IMR-90 (cell line): ENCODE results near the gene ILDR2. TPM values are rescaled to one million over a fixed set of nuclear protein-coding genes. Genes with fewer than 3 reads are reported as not detected.

Experiments
- ATAC-seq: fragments of 200-7000 bp; cut with Tn5 transposase; 2 replicates; pipeline ENCODE4 v1.9.1; 2020; ENCODE audit warnings: low read depth, mild to moderate bottlenecking, moderate library complexity
- BruUV-seq: library from RNA; stranded (reverse); fragments of 400-500 nt; replicated peaks from 2 replicates; lab custom pipeline; 2021; lab: Mats Ljungman, UMichigan
- CTCF ChIA-PET: fragments of 300-600 bp; formaldehyde crosslinking; extraction: SDS; loops from one replicate; lab custom pipeline; 2021; ENCODE audit warnings: antibody characterized with exemption; lab: Yijun Ruan, JAX
- POLR2A ChIA-PET: fragments of 300-600 bp; sonication (Branson Sonifier 250); formaldehyde crosslinking; loops from one replicate; lab custom pipeline; 2022; ENCODE audit warnings: antibody characterized with exemption; ENCODE audit not compliant: unreplicated experiment; lab: Charles Lee
- DNase-seq: peaks from one replicate; pipeline ENCODE4 v3.0.0; 2013
- H2AFZ ChIP-seq: replicated peaks from 2 replicates; pipeline ENCODE3; 2013; ENCODE audit warnings: low read length, mild to moderate bottlenecking; ENCODE audit not compliant: poor library complexity
- H2AK5ac ChIP-seq: 2 replicates; pipeline ENCODE4 v1.6.1; 2013; ENCODE audit warnings: low read depth, low read length, inconsistent platforms
- H2AK9ac ChIP-seq: replicated peaks from 2 replicates; pipeline ENCODE3; 2013; ENCODE audit warnings: mild to moderate bottlenecking, low read depth, low read length, moderate library complexity; ENCODE audit not compliant: poor library complexity
- H2BK120ac ChIP-seq: 2 replicates; pipeline ENCODE4 v1.6.1; 2013; ENCODE audit warnings: low read depth, low read length, inconsistent platforms
- H2BK15ac ChIP-seq: 3 replicates; pipeline ENCODE4 v1.6.1; 2013; ENCODE audit warnings: low read depth, low read length, inconsistent platforms
- H2BK20ac ChIP-seq: 2 replicates; pipeline ENCODE4 v1.6.1; 2013; ENCODE audit warnings: low read depth, mild to moderate bottlenecking, inconsistent platforms, low read length, moderate library complexity
- H2BK5ac ChIP-seq: 2 replicates; pipeline ENCODE4 v1.6.1; 2013; ENCODE audit warnings: mild to moderate bottlenecking, low read depth, low read length, inconsistent platforms; ENCODE audit not compliant: poor library complexity, severe bottlenecking
- H3K14ac ChIP-seq: replicated peaks from 2 replicates; pipeline ENCODE4 v1.6.1; 2013; ENCODE audit warnings: low read depth, low read length, inconsistent platforms
- H3K18ac ChIP-seq: 2 replicates; pipeline ENCODE4 v1.6.1; 2013; ENCODE audit warnings: low read depth, low read length, control low read depth
- H3K23ac ChIP-seq: 2 replicates; pipeline ENCODE4 v1.6.1; 2013; ENCODE audit warnings: low read depth, low read length, inconsistent platforms
- H3K27ac ChIP-seq: 2 replicates; pipeline ENCODE4 v1.5.1; 2013; ENCODE audit warnings: mild to moderate bottlenecking, control low read depth, low read length; ENCODE audit not compliant: insufficient read depth
- H3K27me3 ChIP-seq: 2 replicates; pipeline ENCODE4 v1.6.1; 2013; ENCODE audit warnings: low read length; ENCODE audit not compliant: control insufficient read depth, insufficient read depth
- H3K36me3 ChIP-seq: 2 replicates; pipeline ENCODE4 v1.6.1; 2013; ENCODE audit warnings: low read length, mixed read lengths; ENCODE audit not compliant: control insufficient read depth, insufficient read depth
- H3K4ac ChIP-seq: 2 replicates; pipeline ENCODE4 v1.6.1; 2013; ENCODE audit warnings: low read depth, low read length, inconsistent platforms
- H3K4me1 ChIP-seq: 2 replicates; pipeline ENCODE4 v1.6.1; 2013; ENCODE audit warnings: low read length, mixed read lengths; ENCODE audit not compliant: control insufficient read depth, insufficient read depth
- H3K4me2 ChIP-seq: 2 replicates; pipeline ENCODE4 v1.6.1; 2013; ENCODE audit warnings: low read depth, mild to moderate bottlenecking, control low read depth, low read length, moderate library complexity
- H3K4me3 ChIP-seq: 2 replicates; pipeline ENCODE4 v1.5.1; 2013; ENCODE audit warnings: low read depth, mild to moderate bottlenecking, control low read depth, low read length, moderate library complexity; ENCODE audit not compliant: insufficient read depth
- H3K56ac ChIP-seq: 2 replicates; pipeline ENCODE4 v1.6.1; 2013; ENCODE audit warnings: low read length, inconsistent platforms; ENCODE audit not compliant: insufficient read depth; ENCODE audit errors: extremely low read depth
- H3K79me1 ChIP-seq, 2 experiments: 2 replicates each; pipeline ENCODE4 v1.6.1; 2013; ENCODE audit warnings: low read length in 2 of 2, inconsistent platforms in 1 of 2, low read depth in 1 of 2
- H3K9ac ChIP-seq: 2 replicates; pipeline ENCODE4 v1.6.1; 2013; ENCODE audit warnings: low read depth, low read length, control low read depth
- H3K9me1 ChIP-seq: 2 replicates; pipeline ENCODE4 v1.6.1; 2013; ENCODE audit warnings: low read length, inconsistent platforms; ENCODE audit not compliant: insufficient read depth
- H3K9me3 ChIP-seq: 2 replicates; pipeline ENCODE4 v1.6.1; 2013; ENCODE audit warnings: low read length; ENCODE audit not compliant: control insufficient read depth, insufficient read depth
- H4K20me1 ChIP-seq: 2 replicates; pipeline ENCODE4 v1.6.1; 2013; ENCODE audit warnings: low read length, inconsistent platforms; ENCODE audit not compliant: insufficient read depth
- H4K5ac ChIP-seq: 2 replicates; pipeline ENCODE4 v1.6.1; 2013; ENCODE audit warnings: mild to moderate bottlenecking, low read depth, low read length, control low read depth
- H4K8ac ChIP-seq, 2 experiments: 2 replicates each; pipeline ENCODE4 v1.6.1; 2013; ENCODE audit warnings: low read depth in 2 of 2, low read length in 2 of 2, control low read depth in 1 of 2, inconsistent platforms in 1 of 2
- H4K91ac ChIP-seq: 2 replicates; pipeline ENCODE4 v1.6.1; 2013; ENCODE audit warnings: low read depth, low read length, inconsistent platforms; ENCODE audit not compliant: insufficient read depth
- BHLHE40 ChIP-seq: fragments of 150-350 bp; IDR thresholded peaks from 2 replicates; pipeline ENCODE4 v1.6.1; 2016; ENCODE audit warnings: mild to moderate bottlenecking, low read depth, low read length
- CEBPB ChIP-seq: IDR thresholded peaks from 2 replicates; pipeline ENCODE4 v1.6.1; 2012; ENCODE audit warnings: low read depth, low read length, improper control_type of control experiment
- CHD1 ChIP-seq: IDR thresholded peaks from 2 replicates; pipeline ENCODE4 v1.6.1; 2012; ENCODE audit warnings: low read depth, low read length, improper control_type of control experiment
- CTCF ChIP-seq: conservative IDR thresholded peaks from 2 replicates; pipeline ENCODE4 v1.5.1; 2012; ENCODE audit warnings: mild to moderate bottlenecking, low read depth, low read length, improper control_type of control experiment
- FOS ChIP-seq: fragments of 150-350 bp; IDR thresholded peaks from 2 replicates; pipeline ENCODE4 v1.6.1; 2016; ENCODE audit warnings: low read depth, low read length
- MAFK ChIP-seq: IDR thresholded peaks from 2 replicates; pipeline ENCODE4 v1.6.1; 2012; ENCODE audit warnings: low read depth, low read length, improper control_type of control experiment
- MXI1 ChIP-seq: IDR thresholded peaks from 2 replicates; pipeline ENCODE4 v1.6.1; 2012; ENCODE audit warnings: low read depth, mild to moderate bottlenecking, low read length, moderate library complexity, borderline replicate concordance
- NFE2L2 ChIP-seq: fragments of 150-350 bp; IDR thresholded peaks from 2 replicates; pipeline ENCODE4 v1.6.1; 2016; ENCODE audit warnings: low read depth, mild to moderate bottlenecking, low read length
- POLR2A ChIP-seq: IDR thresholded peaks from 2 replicates; pipeline ENCODE4 v1.6.1; 2012; ENCODE audit warnings: mild to moderate bottlenecking, low read depth, low read length
- RAD21 ChIP-seq: IDR thresholded peaks from 2 replicates; pipeline ENCODE4 v1.6.1; 2012; ENCODE audit warnings: low read length, improper control_type of control experiment
- RCOR1 ChIP-seq: IDR thresholded peaks from 2 replicates; pipeline ENCODE4 v1.6.1; 2012; ENCODE audit warnings: mild to moderate bottlenecking, low read length, improper control_type of control experiment; ENCODE audit not compliant: insufficient replicate concordance
- RFX5 ChIP-seq: IDR thresholded peaks from 2 replicates; pipeline ENCODE4 v1.8.0; 2012; ENCODE audit warnings: low read depth, mild to moderate bottlenecking, low read length, moderate library complexity
- SMC3 ChIP-seq: fragments of 150-350 bp; IDR thresholded peaks from 2 replicates; pipeline ENCODE4 v1.6.1; 2016; ENCODE audit warnings: low read depth, mild to moderate bottlenecking, antibody characterized with exemption, low read length, moderate library complexity
- WGBS, 2 experiments: methylation state at CpG; one replicate each; pipeline versions ENCODE4 v1.1.5 to v1.1.7; 2013; ENCODE audit warnings: missing lambda C conversion rate in 2 of 2; ENCODE audit not compliant: insufficient read length in 1 of 2; ENCODE audit errors: extremely low coverage in 2 of 2; 5-methylcytosine and 5-hydroxymethylcytosine counted together
- dilution Hi-C: fragments of 300-500 bp; cut with HindIII; formaldehyde crosslinking; loops from one replicate; pipeline ENCODE4 v1.14.3; 2018; ENCODE audit warnings: low sequenced_read_pairs; ENCODE audit not compliant: unreplicated experiment
- in situ Hi-C: fragments of 300-500 bp; cut with MboI; formaldehyde crosslinking; loops from 3 replicates; pipeline ENCODE4 v1.14.3; 2019; ENCODE audit warnings: low sequenced_read_pairs, inconsistent platforms, mixed read lengths
- intact Hi-C: fragments of 100-400 bp; cut with micrococcal nuclease; formaldehyde crosslinking; loops from 2 replicates; pipeline ENCODE4 v1.10.0; 2022
- polyA plus RNA-seq, 3 experiments: library from polyadenylated mRNA; depleted of rRNA; stranded (reverse); fragments of >200 nt; gene quantifications; 2 replicates each; pipeline ENCODE4 v1.2.3, GENCODE V29; 2012; ENCODE audit warnings: low replicate concordance in 1 of 3
- total RNA-seq: library from RNA; depleted of rRNA; stranded (reverse); fragments of >200 nt; gene quantifications from 2 replicates; pipeline ENCODE4 v1.2.3, GENCODE V29; 2012
- TF ChIP-seq, protein P1 (sequence below): fragments of 150-350 bp; IDR thresholded peaks from 2 replicates; pipeline ENCODE4 v1.6.1; 2016; ENCODE audit warnings: low read depth, mild to moderate bottlenecking, low read length, moderate library complexity, borderline replicate concordance
- TF ChIP-seq, protein P2 (sequence below): fragments of 150-350 bp; IDR thresholded peaks from 2 replicates; pipeline ENCODE4 v1.6.1; 2017; ENCODE audit warnings: mild to moderate bottlenecking, antibody characterized with exemption, low read length, low read depth

Gene ILDR2
- total and polyA plus RNA-seq, 2 of the 4 experiments (the other 2 are of a cell fraction), result under 0.01 TPM; not detected in 1

GRCh38 chr1:166947398-166948043, 27.8 kb downstream of the ILDR2 start:
- Histone ChIP-seq H4K91ac (no peak overlapping the region), H4K20me1 (no peaks in the 10 kb centered on the region), H3K4me1 (no peaks in the 10 kb centered on the region), H3K27ac (no peak overlapping the region), H3K4me2 (no peak overlapping the region; the same call in 1 of the 2 replicates), H3K9me3 (no peaks in the 10 kb centered on the region), H3K14ac (no peak overlapping the region), H2AK5ac (no peak overlapping the region), H2BK5ac (no peak overlapping the region), H2AK9ac (no peak overlapping the region), H3K36me3 (no peaks in the 10 kb centered on the region), H3K79me1 (no peaks in the 10 kb centered on the region), H3K23ac (no peak overlapping the region), H3K56ac (no peak overlapping the region), H3K9me1 (no peaks in the 10 kb centered on the region), H2BK15ac (no peak overlapping the region), H2AFZ (peak overlapping the region; percentile 82), H2BK20ac (no peak overlapping the region), H3K18ac (no peak overlapping the region), H3K27me3 (peaks cover 19% of the 10 kb centered on the region), H4K5ac (no peak overlapping the region), H4K8ac (no peak overlapping the region), H3K4ac (no peak overlapping the region), H2BK120ac (no peak overlapping the region), H3K9ac (no peak overlapping the region), H3K4me3 (no peak overlapping the region)
- no TSS peak for BruUV-seq
- intact Hi-C loops (no loop called here), dilution Hi-C loops (no loop called here), in situ Hi-C loops (no loop called here)
- WGBS, 2 experiments, result 6% methylated on average over 12 of the region's 44 CpGs; no CpG with 5 or more reads in 1 of the 2 experiments
- POLR2A ChIA-PET, result no interaction called here
- DNase-seq (peak; percentile 28), ATAC-seq (peak; percentile 78)
- no peak for TF ChIP-seq BHLHE40
- TF ChIP-seq, protein P1, sequence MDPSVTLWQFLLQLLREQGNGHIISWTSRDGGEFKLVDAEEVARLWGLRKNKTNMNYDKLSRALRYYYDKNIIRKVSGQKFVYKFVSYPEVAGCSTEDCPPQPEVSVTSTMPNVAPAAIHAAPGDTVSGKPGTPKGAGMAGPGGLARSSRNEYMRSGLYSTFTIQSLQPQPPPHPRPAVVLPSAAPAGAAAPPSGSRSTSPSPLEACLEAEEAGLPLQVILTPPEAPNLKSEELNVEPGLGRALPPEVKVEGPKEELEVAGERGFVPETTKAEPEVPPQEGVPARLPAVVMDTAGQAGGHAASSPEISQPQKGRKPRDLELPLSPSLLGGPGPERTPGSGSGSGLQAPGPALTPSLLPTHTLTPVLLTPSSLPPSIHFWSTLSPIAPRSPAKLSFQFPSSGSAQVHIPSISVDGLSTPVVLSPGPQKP, result no peak
- no peak for TF ChIP-seq POLR2A
- TF ChIP-seq CHD1, result no peak
- TF ChIP-seq MXI1, result no peak
- TF ChIP-seq RCOR1, result no peak
- no peak for TF ChIP-seq RAD21
- no peak for TF ChIP-seq MAFK
- TF ChIP-seq, protein P2, sequence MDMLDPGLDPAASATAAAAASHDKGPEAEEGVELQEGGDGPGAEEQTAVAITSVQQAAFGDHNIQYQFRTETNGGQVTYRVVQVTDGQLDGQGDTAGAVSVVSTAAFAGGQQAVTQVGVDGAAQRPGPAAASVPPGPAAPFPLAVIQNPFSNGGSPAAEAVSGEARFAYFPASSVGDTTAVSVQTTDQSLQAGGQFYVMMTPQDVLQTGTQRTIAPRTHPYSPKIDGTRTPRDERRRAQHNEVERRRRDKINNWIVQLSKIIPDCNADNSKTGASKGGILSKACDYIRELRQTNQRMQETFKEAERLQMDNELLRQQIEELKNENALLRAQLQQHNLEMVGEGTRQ, result no peak
- no peak for TF ChIP-seq CEBPB
- TF ChIP-seq CTCF, result no peak
- TF ChIP-seq FOS, result no peak
- no peak for TF ChIP-seq NFE2L2
- TF ChIP-seq SMC3, result no peak
- TF ChIP-seq RFX5, result no peak
- CTCF ChIA-PET, result no interaction called here
